Stimulated activated effector memory CD8-positive, alpha-beta T cell treated with anti-CD3 and anti-CD28 coated beads, Interleukin-12 subunit alpha, Interleukin-12 subunit beta, amount 100 ng/mL, for 72 hours (primary cell): ENCODE measurements around the gene ARHGEF6.

Experiments
- ATAC-seq: fragments of 150-1000 bp; cut with Tn5 transposase; 2 replicates; pipeline ENCODE4 v1.10.0; 2021
- DNase-seq, 2 donors: peaks; one replicate each; pipeline ENCODE4 v3.0.0; 2021 to 2022; ENCODE audit warnings: low spot score in 2 of 2
- H3K27ac Mint-ChIP-seq: one replicate; pipeline ENCODE4 v1.8.0; 2022; ENCODE audit warnings: mild to moderate bottlenecking, mixed read lengths
- H3K36me3 Mint-ChIP-seq: one replicate; pipeline ENCODE4 v1.8.0; 2022; ENCODE audit warnings: mild to moderate bottlenecking, mixed read lengths
- H3K4me1 Mint-ChIP-seq: one replicate; pipeline ENCODE4 v1.8.0; 2022; ENCODE audit warnings: mixed read lengths
- H3K4me3 Mint-ChIP-seq: one replicate; pipeline ENCODE4 v1.8.0; 2022; ENCODE audit warnings: mild to moderate bottlenecking, mixed read lengths
- H3K9me3 Mint-ChIP-seq: one replicate; pipeline ENCODE4 v1.8.0; 2022; ENCODE audit warnings: mixed read lengths

ARHGEF6 gene

GRCh38 chrX:136630881-136631280, 149.9 kb downstream of the ARHGEF6 start:
- peaks cover 22% of the 10 kb centered on the region for H3K36me3 Mint-ChIP-seq
- H3K27ac Mint-ChIP-seq, result no peak overlapping the region
- no peaks in the 10 kb centered on the region for H3K9me3 Mint-ChIP-seq
- peaks cover 69% of the 10 kb centered on the region for H3K4me1 Mint-ChIP-seq
- DNase-seq (no peak), ATAC-seq (no peak)
- no peak overlapping the region for H3K4me3 Mint-ChIP-seq

GRCh38 chrX:136629084-136629750, 151.5 kb downstream of the ARHGEF6 start:
- Mint-ChIP-seq H3K27ac (no peak overlapping the region), H3K4me3 (peak overlapping the region; percentile 19), H3K4me1 (peaks cover 66% of the 10 kb centered on the region), H3K9me3 (no peaks in the 10 kb centered on the region), H3K36me3 (peaks cover 19% of the 10 kb centered on the region)
- no peak for ATAC-seq
- DNase-seq, result no peak

- Mint-ChIP-seq H3K36me3 (peaks cover 28% of the 10 kb centered on the region), H3K4me1 (peaks cover 69% of the 10 kb centered on the region), H3K27ac (peak overlapping the region; percentile 93), H3K4me3 (peak overlapping the region; percentile 45), H3K9me3 (no peaks in the 10 kb centered on the region)
- peak; percentile 88 for ATAC-seq
- peak in 1 of 2 donors; percentile 56 for DNase-seq
These were observed 153.3 kb downstream of the ARHGEF6 start for GRCh38 chrX:136627409-136627808.

- Mint-ChIP-seq H3K4me3 (peak overlapping the region; percentile 45), H3K9me3 (no peaks in the 10 kb centered on the region), H3K4me1 (peaks cover 66% of the 10 kb centered on the region), H3K27ac (peak overlapping the region; percentile 93), H3K36me3 (peaks cover 28% of the 10 kb centered on the region)
- DNase-seq (no peak), ATAC-seq (no peak)
These were observed 153.8 kb downstream of the ARHGEF6 start for GRCh38 chrX:136626891-136627290.

- H3K4me1 Mint-ChIP-seq, result peaks cover 66% of the 10 kb centered on the region
- H3K36me3 Mint-ChIP-seq, result peaks cover 28% of the 10 kb centered on the region
- H3K9me3 Mint-ChIP-seq, result no peaks in the 10 kb centered on the region
- DNase-seq, result no peak
- peak overlapping the region; percentile 45 for H3K4me3 Mint-ChIP-seq
- ATAC-seq, result peak; percentile 57
- H3K27ac Mint-ChIP-seq, result peak overlapping the region; percentile 93
These were observed 154.5 kb downstream of the ARHGEF6 start for GRCh38 chrX:136626237-136626636.

GRCh38 chrX:136625246-136625645, 155.5 kb downstream of the ARHGEF6 start:
- ATAC-seq (no peak), DNase-seq (no peak)
- Mint-ChIP-seq H3K27ac (peak overlapping the region; percentile 93), H3K36me3 (peaks cover 28% of the 10 kb centered on the region), H3K4me3 (no peak overlapping the region), H3K4me1 (peaks cover 61% of the 10 kb centered on the region), H3K9me3 (no peaks in the 10 kb centered on the region)

- peak overlapping the region; percentile 80 for H3K27ac Mint-ChIP-seq
- peak; percentile 69 for ATAC-seq
- DNase-seq, result peak in 1 of 2 donors; percentile 70
- no peaks in the 10 kb centered on the region for H3K9me3 Mint-ChIP-seq
- peak overlapping the region; percentile 29 for H3K4me3 Mint-ChIP-seq
- peaks cover 66% of the 10 kb centered on the region for H3K4me1 Mint-ChIP-seq
- peaks cover 28% of the 10 kb centered on the region for H3K36me3 Mint-ChIP-seq
These were observed 157.3 kb downstream of the ARHGEF6 start for GRCh38 chrX:136623396-136623795.

- no peak overlapping the region for H3K27ac Mint-ChIP-seq
These were observed 158.2 kb downstream of the ARHGEF6 start for GRCh38 chrX:136622568-136622967.

GRCh38 chrX:136620780-136621179, 160.0 kb downstream of the ARHGEF6 start:
- no peak for ATAC-seq
- no peak for DNase-seq
- Mint-ChIP-seq H3K9me3 (no peaks in the 10 kb centered on the region), H3K36me3 (peaks cover 14% of the 10 kb centered on the region), H3K4me3 (no peak overlapping the region), H3K4me1 (peaks cover 45% of the 10 kb centered on the region), H3K27ac (peak overlapping the region; percentile 73)

More at GRCh38 chrX:136622568-136622967, 158.2 kb downstream of the ARHGEF6 start:
- H3K4me3 Mint-ChIP-seq, result no peak overlapping the region
- DNase-seq (no peak), ATAC-seq (no peak)
- H3K9me3 Mint-ChIP-seq, result no peaks in the 10 kb centered on the region
- H3K4me1 Mint-ChIP-seq, result peaks cover 59% of the 10 kb centered on the region
- peaks cover 25% of the 10 kb centered on the region for H3K36me3 Mint-ChIP-seq

GRCh38 chrX:136619899-136620505, 160.7 kb downstream of the ARHGEF6 start:
- H3K4me1 Mint-ChIP-seq, result peaks cover 46% of the 10 kb centered on the region
- DNase-seq (no peak), ATAC-seq (peak; percentile 87)
- H3K27ac Mint-ChIP-seq, result peak overlapping the region; percentile 73
- H3K9me3 Mint-ChIP-seq, result no peaks in the 10 kb centered on the region
- peaks cover 14% of the 10 kb centered on the region for H3K36me3 Mint-ChIP-seq
- H3K4me3 Mint-ChIP-seq, result no peak overlapping the region

GRCh38 chrX:136616987-136617685, 163.6 kb downstream of the ARHGEF6 start:
- Mint-ChIP-seq H3K9me3 (no peaks in the 10 kb centered on the region), H3K4me1 (peaks cover 27% of the 10 kb centered on the region), H3K4me3 (no peak overlapping the region), H3K27ac (peak overlapping the region; percentile 37), H3K36me3 (no peaks in the 10 kb centered on the region)
- ATAC-seq (peak; percentile 92), DNase-seq (no peak)
